ENCODE measurements around the gene IQGAP2.

- no peak for TF ChIP-seq CTCF (IDR thresholded peaks at IDR 0.05)
- no peak for TF ChIP-seq REST (IDR thresholded peaks at IDR 0.05; ENCODE audit: insufficient read depth in 1 of 2, low read depth in 2 of 2, low read length in 1 of 2)
- TF ChIP-seq TCF7L2 (IDR thresholded peaks at IDR 0.05; ENCODE audit: low read depth, low read length), result no peak
Measured at GRCh38 chr5:76710991-76711390, 307.9 kb downstream of the IQGAP2 start.
